HepG2 (cell line): Measurements from ENCODE around the gene ANKRD13D. TPM values are rescaled to one million over a fixed set of nuclear protein-coding genes. Genes with fewer than 3 reads are reported as not detected.

ENCODE experiments used
- ADNP ChIP-seq: sonication (generic); formaldehyde crosslinking; IDR thresholded peaks from 2 replicates; pipeline ENCODE4 v1.4.0; 2020; ENCODE audit warnings: missing genetic modification reagents
- ARNT2 ChIP-seq: sonication (generic); formaldehyde crosslinking; IDR thresholded peaks from 2 replicates; pipeline ENCODE4 v1.8.0; 2022; ENCODE audit warnings: mild to moderate bottlenecking, low read depth, missing genetic modification reagents, moderate library complexity
- CBX5 ChIP-seq: sonication (generic); formaldehyde crosslinking; IDR thresholded peaks from 2 replicates; pipeline ENCODE4 v1.4.0; 2020; ENCODE audit warnings: missing genetic modification reagents, borderline replicate concordance
- CENPBD1 ChIP-seq: sonication (generic); formaldehyde crosslinking; IDR thresholded peaks from 2 replicates; pipeline ENCODE4 v1.8.0; 2022; ENCODE audit warnings: missing genetic modification reagents, low read depth, mild to moderate bottlenecking, borderline replicate concordance
- GABPA ChIP-seq, 2 experiments: IDR thresholded peaks; 2 replicates each; pipeline ENCODE4 v1.6.1; 2011 to 2016; ENCODE audit warnings: low read depth in 2 of 2, low read length in 1 of 2, missing biosample characterization in 1 of 2, missing genetic modification characterization in 1 of 2
- GTF2F1 ChIP-seq: fragments of 150-350 bp; IDR thresholded peaks from 2 replicates; pipeline ENCODE4 v1.6.1; 2014; ENCODE audit warnings: low read length
- HNRNPLL ChIP-seq: fragments of 200-400 bp; formaldehyde crosslinking; IDR thresholded peaks from 2 replicates; pipeline ENCODE4 v1.6.1; 2017; ENCODE audit warnings: mild to moderate bottlenecking, low read depth, low read length; ENCODE audit not compliant: poor library complexity, severe bottlenecking
- MAZ ChIP-seq, 2 experiments: sonication (generic) in 1 of 2; formaldehyde crosslinking in 1 of 2; IDR thresholded peaks; 2 replicates each; pipeline versions ENCODE4 v1.5.0 to v1.6.1; 2012 to 2020; ENCODE audit warnings: low read depth in 2 of 2, mild to moderate bottlenecking in 2 of 2, borderline replicate concordance in 1 of 2, improper control_type of control experiment in 1 of 2, low read length in 1 of 2, missing genetic modification reagents in 1 of 2, moderate library complexity in 1 of 2
- MEF2D ChIP-seq: sonication (generic); formaldehyde crosslinking; IDR thresholded peaks from 2 replicates; pipeline ENCODE4 v1.5.1; 2020; ENCODE audit warnings: mild to moderate bottlenecking, missing genetic modification reagents
- NFIC ChIP-seq: IDR thresholded peaks from 2 replicates; pipeline ENCODE4 v1.6.1; 2012; ENCODE audit warnings: mild to moderate bottlenecking, low read length, inconsistent platforms
- NFKBIZ ChIP-seq: IDR thresholded peaks from 2 replicates; pipeline ENCODE4 v1.6.1; 2018; ENCODE audit warnings: missing genetic modification reagents, missing compliant biosample characterization
- RCOR2 ChIP-seq: IDR thresholded peaks from 2 replicates; pipeline ENCODE4 v1.6.1; 2016; ENCODE audit warnings: missing biosample characterization, missing genetic modification reagents
- SALL2 ChIP-seq: sonication (generic); formaldehyde crosslinking; IDR thresholded peaks from 2 replicates; pipeline ENCODE4 v1.8.1; 2023; ENCODE audit warnings: mild to moderate bottlenecking, missing genetic modification reagents, inconsistent platforms
- SNAPC2 ChIP-seq: sonication (generic); formaldehyde crosslinking; IDR thresholded peaks from 2 replicates; pipeline ENCODE4 v1.8.1; 2022; ENCODE audit warnings: mild to moderate bottlenecking, missing genetic modification reagents
- SP1 ChIP-seq, 2 experiments: fragments of 450-650 bp in 1 of 2; sonication (generic) in 1 of 2; formaldehyde crosslinking in 1 of 2; IDR thresholded peaks; 2 replicates each; pipeline versions ENCODE4 v1.4.0 to v1.6.1; 2016 to 2020; ENCODE audit warnings: missing genetic modification reagents in 1 of 2
- SP140L ChIP-seq: sonication (generic); formaldehyde crosslinking; IDR thresholded peaks from 2 replicates; pipeline ENCODE4 v1.4.0; 2020; ENCODE audit warnings: missing genetic modification reagents, borderline replicate concordance
- SRSF9 ChIP-seq: fragments of 200-400 bp; formaldehyde crosslinking; IDR thresholded peaks from 2 replicates; pipeline ENCODE4 v1.6.1; 2018; ENCODE audit warnings: borderline replicate concordance, mild to moderate bottlenecking, low read depth, low read length; ENCODE audit not compliant: insufficient read depth, poor library complexity, severe bottlenecking
- THAP7 ChIP-seq: sonication (generic); formaldehyde crosslinking; IDR thresholded peaks from 2 replicates; pipeline ENCODE4 v1.8.1; 2023; ENCODE audit warnings: mild to moderate bottlenecking, missing genetic modification reagents
- YEATS4 ChIP-seq: sonication (generic); formaldehyde crosslinking; IDR thresholded peaks from 2 replicates; pipeline ENCODE4 v1.4.0; 2020; ENCODE audit warnings: missing genetic modification reagents, borderline replicate concordance
- ZMYM4 ChIP-seq: sonication (generic); formaldehyde crosslinking; IDR thresholded peaks from 2 replicates; pipeline ENCODE4 v1.8.1; 2023; ENCODE audit warnings: mild to moderate bottlenecking, missing genetic modification reagents
- ZNF326 ChIP-seq: sonication (generic); formaldehyde crosslinking; IDR thresholded peaks from 2 replicates; pipeline ENCODE4 v1.4.0; 2020; ENCODE audit warnings: missing genetic modification reagents, borderline replicate concordance
- ZNF367 ChIP-seq: sonication (generic); formaldehyde crosslinking; IDR thresholded peaks from 2 replicates; pipeline ENCODE4 v1.4.0; 2020; ENCODE audit warnings: missing genetic modification reagents, borderline replicate concordance
- ZNF549 ChIP-seq: sonication (generic); formaldehyde crosslinking; IDR thresholded peaks from 2 replicates; pipeline ENCODE4 v1.5.0; 2020; ENCODE audit warnings: missing genetic modification reagents
- ZNF574 ChIP-seq: sonication (generic); formaldehyde crosslinking; IDR thresholded peaks from 2 replicates; pipeline ENCODE4 v1.4.0; 2020; ENCODE audit warnings: missing genetic modification reagents
- ZNF747 ChIP-seq: sonication (generic); formaldehyde crosslinking; IDR thresholded peaks from 2 replicates; pipeline ENCODE4 v1.8.1; 2023; ENCODE audit warnings: missing genetic modification reagents, mild to moderate bottlenecking, borderline replicate concordance
- ZNF782 ChIP-seq: sonication (generic); formaldehyde crosslinking; IDR thresholded peaks from 2 replicates; pipeline ENCODE4 v1.4.0; 2020; ENCODE audit warnings: missing genetic modification reagents, mild to moderate bottlenecking, borderline replicate concordance
- ZSCAN9 ChIP-seq: IDR thresholded peaks from 2 replicates; pipeline ENCODE4 v1.6.1; 2016; ENCODE audit warnings: borderline replicate concordance
- polyA plus RNA-seq, 8 experiments: library from polyadenylated mRNA; depleted of rRNA in 3 of 8; stranded (reverse) in 7 of 8; unstranded in 1 of 8; fragments of >200 nt; fragmentation: Illumina TruSeq in 4 of 8; extraction: Trizol in 4 of 8; gene quantifications; 2 replicates each; pipeline versions ENCODE4 v1.2.1 to v1.2.3, GENCODE V29; 2011 to 2016; ENCODE audit warnings: low read depth in 4 of 8, missing spikeins in 1 of 8, mixed read lengths in 1 of 8; ENCODE audit not compliant: insufficient read depth in 1 of 8
- total RNA-seq, 5 experiments: library from RNA; depleted of rRNA; stranded (reverse); fragments of >200 nt; fragmentation: Illumina TruSeq; extraction: Trizol; gene quantifications; 2 replicates each; pipeline ENCODE4 v1.2.3, GENCODE V29; 2016; ENCODE audit warnings: low read depth in 1 of 5

Gene ANKRD13D
- total and polyA plus RNA-seq, 2 of the 13 experiments (the other 11 are each of a cell fraction or from before 2014, with no cell fraction given), result 18.6 to 27.3 TPM

DNA sequence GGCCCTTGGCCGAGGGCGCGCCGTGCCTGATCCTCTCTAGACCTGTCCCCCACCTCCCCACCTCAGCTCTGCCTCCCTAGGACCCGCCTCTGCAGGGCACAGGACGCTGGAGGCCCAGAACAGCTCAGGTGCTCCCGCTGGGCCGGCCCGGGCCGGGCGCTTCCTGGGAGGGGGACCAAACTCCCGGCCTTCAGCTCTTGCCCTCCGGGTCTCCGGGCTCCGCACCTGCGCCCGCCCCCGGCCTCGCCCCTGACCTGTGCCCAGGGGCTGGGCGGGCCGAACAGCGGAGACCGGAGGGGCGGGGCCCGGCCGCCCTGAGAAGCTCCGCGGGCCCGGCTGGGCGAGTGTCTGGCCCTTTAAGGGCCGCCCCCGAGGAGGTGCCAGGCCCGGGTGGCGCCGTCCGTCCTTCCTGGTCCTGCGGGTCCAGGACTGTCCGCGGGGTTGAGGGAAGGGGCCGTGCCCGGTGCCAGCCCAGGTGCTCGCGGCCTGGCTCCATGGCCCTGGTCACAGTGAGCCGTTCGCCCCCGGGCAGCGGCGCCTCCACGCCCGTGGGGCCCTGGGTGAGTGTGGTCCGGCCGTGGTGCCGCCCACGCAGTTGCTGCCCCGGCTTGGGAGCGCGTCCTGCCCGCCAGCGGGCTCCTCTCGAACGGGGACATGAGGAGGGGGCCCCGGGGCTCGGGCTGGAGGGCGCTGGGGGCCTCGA lies 14.2 kb downstream of the ANKRD13D start, which contains the start of gene SSH3 (continued):
- no peak for TF ChIP-seq ADNP (CRISPR knock-in tag)
- no peak; the same call in 1 of the 2 replicates for TF ChIP-seq ZNF367 (CRISPR knock-in tag)
- no peak for TF ChIP-seq ZNF782 (CRISPR knock-in tag)
- no peak for TF ChIP-seq ZSCAN9 (CRISPR knock-in tag)
- peak; percentile 20 for TF ChIP-seq HNRNPLL
- TF ChIP-seq SNAPC2 (CRISPR knock-in tag), result no peak
- TF ChIP-seq SP140L (CRISPR knock-in tag), result no peak
- no peak for TF ChIP-seq CENPBD1 (CRISPR knock-in tag)
- TF ChIP-seq SALL2 (CRISPR knock-in tag), result no peak; the same call in 1 of the 2 replicates
- TF ChIP-seq YEATS4, result peak; percentile 65
- TF ChIP-seq ZNF574 (CRISPR knock-in tag), result no peak; the same call in none of the 2 replicates
- no peak for TF ChIP-seq CBX5 (CRISPR knock-in tag)
- TF ChIP-seq MAZ (IDR thresholded peaks at IDR 0.05; ENCODE audit: borderline replicate concordance, low read depth, low read length), result peak; percentile 78
- TF ChIP-seq MAZ (CRISPR knock-in tag; IDR thresholded peaks at IDR 0.05; ENCODE audit: low read depth), result peak; percentile 96
- TF ChIP-seq ARNT2 (CRISPR knock-in tag), result no peak
- no peak for TF ChIP-seq GTF2F1
- TF ChIP-seq NFIC, result no peak
- TF ChIP-seq THAP7 (CRISPR knock-in tag), result no peak
- TF ChIP-seq NFKBIZ (CRISPR knock-in tag), result no peak
- no peak for TF ChIP-seq SRSF9
- TF ChIP-seq RCOR2 (CRISPR knock-in tag), result no peak
- no peak for TF ChIP-seq ZNF326
- TF ChIP-seq GABPA (IDR thresholded peaks at IDR 0.05; ENCODE audit: low read depth, low read length), result no peak
- TF ChIP-seq GABPA (CRISPR knock-in tag; IDR thresholded peaks at IDR 0.05; ENCODE audit: low read depth), result no peak; the same call in 1 of the 2 replicates
- no peak for TF ChIP-seq ZNF549
- TF ChIP-seq ZMYM4, result no peak
- no peak for TF ChIP-seq SP1 (IDR thresholded peaks at IDR 0.05)
- TF ChIP-seq SP1 (CRISPR knock-in tag; IDR thresholded peaks at IDR 0.05), result no peak
- TF ChIP-seq MEF2D (CRISPR knock-in tag), result peak; percentile 27; the same call in 1 of the 2 replicates
- TF ChIP-seq ZNF747, result no peak
